ENCODE data around the gene SLC1A7.

DNA sequence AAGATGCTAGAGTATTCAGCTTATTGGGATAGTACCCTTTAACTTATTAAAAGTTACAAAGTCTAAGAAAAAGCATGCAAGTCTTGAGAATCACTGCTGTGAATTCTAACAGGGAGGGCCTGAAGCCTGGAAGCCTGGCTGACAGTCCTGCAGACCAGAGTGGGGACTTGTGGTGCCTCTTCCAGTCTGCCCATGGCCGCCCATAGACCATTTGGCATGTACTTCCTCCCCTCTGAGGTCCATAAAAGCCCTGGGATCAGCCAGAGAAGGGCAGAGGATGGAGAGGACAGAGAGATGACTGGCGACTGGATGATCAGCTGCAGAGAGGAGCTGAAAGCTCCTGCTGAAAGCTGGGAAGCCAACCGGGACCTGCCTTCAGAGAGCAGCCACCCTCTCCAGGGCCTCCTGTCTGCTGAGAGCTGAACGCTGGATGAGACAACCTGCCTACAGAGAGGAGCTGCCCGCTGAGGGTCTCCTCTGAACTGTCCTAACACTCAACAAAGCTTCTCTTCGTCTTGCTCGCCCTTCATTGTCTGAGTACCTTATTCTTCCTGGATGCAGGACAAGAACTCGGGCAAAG is 12.5 kb upstream of the SLC1A7 start:
- TF ChIP-seq PAX5 (IDR thresholded peaks at IDR 0.05; ENCODE audit: insufficient read depth, low read length, severe bottlenecking) = no peak
- TF ChIP-seq POLR2A (IDR thresholded peaks at IDR 0.05; ENCODE audit: low read depth, low read length) = no peak
- no peak for TF ChIP-seq POLR2AphosphoS5 (IDR thresholded peaks at IDR 0.05; ENCODE audit: low read depth, low read length)
- no peak for TF ChIP-seq SPI1 (IDR thresholded peaks at IDR 0.05; ENCODE audit: low read depth, low read length)
- no peak for TF ChIP-seq POU2F2 (IDR thresholded peaks at IDR 0.05; ENCODE audit: low read depth, low read length)

All from GM12891 (cell line).